Activated T-helper 2 cell treated with anti-CD3 and anti-CD28 coated beads, Interferon-gamma antibody, Interleukin-2, Interleukin-4, amounts not matched to agents 10 μg/mL and 5 μg/mL and 100 μg/mL, durations not matched to agents 14 hours and 24 hours and 36 hours (primary cell): ENCODE data around the gene CPXM2. TPM values are rescaled to one million over a fixed set of nuclear protein-coding genes. Genes with fewer than 3 reads are reported as not detected.

Experiments used
- DNase-seq: peaks from one replicate; pipeline ENCODE4 v3.0.0; 2021; ENCODE audit warnings: low spot score
- H3K27ac Mint-ChIP-seq: one replicate; pipeline ENCODE4 v1.8.0; 2021; ENCODE audit warnings: mixed read lengths
- H3K27me3 Mint-ChIP-seq: one replicate; pipeline ENCODE4 v1.8.0; 2021; ENCODE audit warnings: low read depth, mixed read lengths
- H3K36me3 Mint-ChIP-seq: one replicate; pipeline ENCODE4 v1.8.0; 2021; ENCODE audit warnings: low read depth, mixed read lengths
- H3K4me1 Mint-ChIP-seq: one replicate; pipeline ENCODE4 v1.8.0; 2021; ENCODE audit warnings: low read depth, mixed read lengths
- H3K4me3 Mint-ChIP-seq: one replicate; pipeline ENCODE4 v1.8.0; 2021; ENCODE audit warnings: low read depth, mild to moderate bottlenecking, moderate library complexity, mixed read lengths
- H3K9me3 Mint-ChIP-seq: one replicate; pipeline ENCODE4 v1.8.0; 2021; ENCODE audit warnings: mixed read lengths
- intact Hi-C: fragments of 100-400 bp; cut with micrococcal nuclease; formaldehyde crosslinking; loops from one replicate; pipeline ENCODE4 v1.15.1; 2023
- total RNA-seq: library from RNA; stranded (reverse); gene quantifications from 2 replicates; pipeline ENCODE4 v1.2.3, GENCODE V29; 2022

CPXM2 gene
- total RNA-seq, 1 donor from 2014 or later: not detected

GRCh38 chr10:123882681-123883445 lies 8.7 kb downstream of the CPXM2 start:
- Mint-ChIP-seq H3K4me3 (no peak overlapping the region), H3K4me1 (no peaks in the 10 kb centered on the region), H3K36me3 (no peaks in the 10 kb centered on the region), H3K27ac (no peak overlapping the region), H3K9me3 (no peaks in the 10 kb centered on the region), H3K27me3 (no peaks in the 10 kb centered on the region)
- intact Hi-C loops: no loop called here
- no peak for DNase-seq

GRCh38 chr10:123882177-123882576 lies 9.4 kb downstream of the CPXM2 start:
- H3K9me3 Mint-ChIP-seq: no peaks in the 10 kb centered on the region

GRCh38 chr10:123879606-123880257 lies 11.9 kb downstream of the CPXM2 start:
- intact Hi-C loops: no loop called here
- Mint-ChIP-seq H3K4me3 (no peak overlapping the region), H3K36me3 (no peaks in the 10 kb centered on the region)

More at GRCh38 chr10:123882177-123882576, 9.4 kb downstream of the CPXM2 start:
- Mint-ChIP-seq H3K4me1 (no peaks in the 10 kb centered on the region), H3K27me3 (no peaks in the 10 kb centered on the region), H3K27ac (no peak overlapping the region), H3K36me3 (no peaks in the 10 kb centered on the region), H3K4me3 (no peak overlapping the region)
- intact Hi-C loops: no loop called here
- no peak for DNase-seq

GRCh38 chr10:123878666-123879303 lies 12.8 kb downstream of the CPXM2 start:
- H3K4me3 Mint-ChIP-seq: no peak overlapping the region
- no peak for DNase-seq
- H3K36me3 Mint-ChIP-seq: no peaks in the 10 kb centered on the region
- intact Hi-C loops: no loop called here
- H3K27ac Mint-ChIP-seq: no peak overlapping the region
- H3K27me3 Mint-ChIP-seq: no peaks in the 10 kb centered on the region
- no peaks in the 10 kb centered on the region for H3K4me1 Mint-ChIP-seq
- H3K9me3 Mint-ChIP-seq: no peaks in the 10 kb centered on the region

More at GRCh38 chr10:123879606-123880257, 11.9 kb downstream of the CPXM2 start:
- no peak for DNase-seq
- Mint-ChIP-seq H3K9me3 (no peaks in the 10 kb centered on the region), H3K27me3 (no peaks in the 10 kb centered on the region), H3K4me1 (no peaks in the 10 kb centered on the region), H3K27ac (no peak overlapping the region)

GRCh38 chr10:123870260-123870659 lies 21.3 kb downstream of the CPXM2 start:
- intact Hi-C loops: no loop called here
- no peak overlapping the region for H3K27ac Mint-ChIP-seq
- H3K4me3 Mint-ChIP-seq: no peak overlapping the region
- no peaks in the 10 kb centered on the region for H3K27me3 Mint-ChIP-seq
- no peaks in the 10 kb centered on the region for H3K4me1 Mint-ChIP-seq
- DNase-seq: no peak
- no peaks in the 10 kb centered on the region for H3K36me3 Mint-ChIP-seq
- no peaks in the 10 kb centered on the region for H3K9me3 Mint-ChIP-seq

GRCh38 chr10:123869020-123869414 lies 22.6 kb downstream of the CPXM2 start:
- no peaks in the 10 kb centered on the region for H3K4me1 Mint-ChIP-seq
- no peaks in the 10 kb centered on the region for H3K36me3 Mint-ChIP-seq
- H3K9me3 Mint-ChIP-seq: no peaks in the 10 kb centered on the region
- no peak overlapping the region for H3K4me3 Mint-ChIP-seq
- no peak overlapping the region for H3K27ac Mint-ChIP-seq
- no peak for DNase-seq
- intact Hi-C loops: no loop called here
- H3K27me3 Mint-ChIP-seq: no peaks in the 10 kb centered on the region

GRCh38 chr10:123868038-123869019 lies 23.3 kb downstream of the CPXM2 start:
- Mint-ChIP-seq H3K27ac (no peak overlapping the region), H3K4me3 (no peak overlapping the region), H3K36me3 (no peaks in the 10 kb centered on the region), H3K9me3 (no peaks in the 10 kb centered on the region), H3K4me1 (no peaks in the 10 kb centered on the region), H3K27me3 (no peaks in the 10 kb centered on the region)
- DNase-seq: no peak
- intact Hi-C loops: no loop called here

GRCh38 chr10:123865880-123866279 lies 25.7 kb downstream of the CPXM2 start:
- intact Hi-C loops: no loop called here
- no peak for DNase-seq
- no peaks in the 10 kb centered on the region for H3K9me3 Mint-ChIP-seq
- no peaks in the 10 kb centered on the region for H3K4me1 Mint-ChIP-seq
- no peaks in the 10 kb centered on the region for H3K36me3 Mint-ChIP-seq
- H3K4me3 Mint-ChIP-seq: no peak overlapping the region
- no peaks in the 10 kb centered on the region for H3K27me3 Mint-ChIP-seq
- H3K27ac Mint-ChIP-seq: no peak overlapping the region

- Mint-ChIP-seq H3K4me1 (no peaks in the 10 kb centered on the region), H3K27ac (no peak overlapping the region), H3K9me3 (no peaks in the 10 kb centered on the region), H3K36me3 (no peaks in the 10 kb centered on the region), H3K27me3 (no peaks in the 10 kb centered on the region), H3K4me3 (no peak overlapping the region)
- intact Hi-C loops: no loop called here
- DNase-seq: no peak
Observed at GRCh38 chr10:123865350-123865749, 26.3 kb downstream of the CPXM2 start.

GRCh38 chr10:123864923-123865322 lies 26.7 kb downstream of the CPXM2 start:
- no peak for DNase-seq
- H3K36me3 Mint-ChIP-seq: no peaks in the 10 kb centered on the region
- intact Hi-C loops: no loop called here
- no peak overlapping the region for H3K27ac Mint-ChIP-seq
- no peak overlapping the region for H3K4me3 Mint-ChIP-seq
- H3K4me1 Mint-ChIP-seq: no peaks in the 10 kb centered on the region
- H3K27me3 Mint-ChIP-seq: no peaks in the 10 kb centered on the region
- H3K9me3 Mint-ChIP-seq: no peaks in the 10 kb centered on the region

GRCh38 chr10:123863721-123864482 lies 27.7 kb downstream of the CPXM2 start:
- intact Hi-C loops: no loop called here
- no peak for DNase-seq
- no peaks in the 10 kb centered on the region for H3K9me3 Mint-ChIP-seq
- no peaks in the 10 kb centered on the region for H3K4me1 Mint-ChIP-seq
- no peaks in the 10 kb centered on the region for H3K36me3 Mint-ChIP-seq
- no peaks in the 10 kb centered on the region for H3K27me3 Mint-ChIP-seq
- no peak overlapping the region for H3K4me3 Mint-ChIP-seq
- no peak overlapping the region for H3K27ac Mint-ChIP-seq

GRCh38 chr10:123863183-123863575 lies 28.4 kb downstream of the CPXM2 start:
- no peaks in the 10 kb centered on the region for H3K9me3 Mint-ChIP-seq
- H3K4me3 Mint-ChIP-seq: no peak overlapping the region
- no peaks in the 10 kb centered on the region for H3K27me3 Mint-ChIP-seq
- no peaks in the 10 kb centered on the region for H3K4me1 Mint-ChIP-seq
- no peaks in the 10 kb centered on the region for H3K36me3 Mint-ChIP-seq
- no peak for DNase-seq
- intact Hi-C loops: no loop called here
- H3K27ac Mint-ChIP-seq: no peak overlapping the region
